ENCODE data around the gene LZIC. TPM values are rescaled to one million over a fixed set of nuclear protein-coding genes. Genes with fewer than 3 reads are reported as not detected.
A peak's percentile ranks its signal among the peaks of the same experiment; 100 is the strongest.

Gene LZIC
- total RNA-seq, 4 donors from 2014 or later: 9.4 to 21.7 (median 19.4) TPM

DNA sequence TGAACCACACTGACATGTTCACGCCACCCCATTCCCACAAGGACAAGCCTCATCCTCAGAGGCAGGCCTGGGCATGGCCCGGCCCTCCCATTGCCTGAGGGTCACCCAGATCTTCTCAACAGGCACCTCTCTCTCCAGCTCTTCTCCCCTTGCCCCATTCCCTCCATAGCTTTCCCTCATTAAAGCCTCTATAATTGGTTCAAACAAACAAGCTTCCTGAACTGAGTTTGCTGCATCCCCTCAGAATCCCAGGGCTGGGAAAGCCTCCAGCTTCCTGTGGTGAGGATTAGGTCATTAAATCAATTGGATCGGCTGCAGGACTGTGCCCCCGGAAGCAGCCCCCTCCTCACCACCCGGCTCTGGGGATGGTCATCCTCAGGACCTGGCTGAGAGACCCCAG lies 52.0 kb downstream of the LZIC start:
- Histone ChIP-seq H3K36me3 (no peaks in the 10 kb centered on the region), H3K27me3 (no peaks in the 10 kb centered on the region), H3K27ac (peak overlapping the region in 3 of 4 donors; percentile 60 to 73 (median 68)), H3K4me1 (peaks cover 16 to 24% of the 10 kb centered on the region in 2 donors), H3K4me3 (no peak overlapping the region), H3K9me3 (no peaks in the 10 kb centered on the region)
- intact Hi-C loops (cut with DNase I; ENCODE audit: low total_unique reads) (no loop called here), in situ Hi-C loops (cut with MboI; ENCODE audit: low sequenced_read_pairs in 4 of 4) (no loop called here)
- TF ChIP-seq, protein P1, sequence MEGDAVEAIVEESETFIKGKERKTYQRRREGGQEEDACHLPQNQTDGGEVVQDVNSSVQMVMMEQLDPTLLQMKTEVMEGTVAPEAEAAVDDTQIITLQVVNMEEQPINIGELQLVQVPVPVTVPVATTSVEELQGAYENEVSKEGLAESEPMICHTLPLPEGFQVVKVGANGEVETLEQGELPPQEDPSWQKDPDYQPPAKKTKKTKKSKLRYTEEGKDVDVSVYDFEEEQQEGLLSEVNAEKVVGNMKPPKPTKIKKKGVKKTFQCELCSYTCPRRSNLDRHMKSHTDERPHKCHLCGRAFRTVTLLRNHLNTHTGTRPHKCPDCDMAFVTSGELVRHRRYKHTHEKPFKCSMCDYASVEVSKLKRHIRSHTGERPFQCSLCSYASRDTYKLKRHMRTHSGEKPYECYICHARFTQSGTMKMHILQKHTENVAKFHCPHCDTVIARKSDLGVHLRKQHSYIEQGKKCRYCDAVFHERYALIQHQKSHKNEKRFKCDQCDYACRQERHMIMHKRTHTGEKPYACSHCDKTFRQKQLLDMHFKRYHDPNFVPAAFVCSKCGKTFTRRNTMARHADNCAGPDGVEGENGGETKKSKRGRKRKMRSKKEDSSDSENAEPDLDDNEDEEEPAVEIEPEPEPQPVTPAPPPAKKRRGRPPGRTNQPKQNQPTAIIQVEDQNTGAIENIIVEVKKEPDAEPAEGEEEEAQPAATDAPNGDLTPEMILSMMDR (IDR thresholded peaks at IDR 0.05 in 4 of 5, conservative IDR thresholded peaks at IDR 0.05 in 1 of 5): no peak
- TF ChIP-seq POLR2A (IDR thresholded peaks at IDR 0.05): no peak
- no peak for ATAC-seq
- no peak for DNase-seq

DNA sequence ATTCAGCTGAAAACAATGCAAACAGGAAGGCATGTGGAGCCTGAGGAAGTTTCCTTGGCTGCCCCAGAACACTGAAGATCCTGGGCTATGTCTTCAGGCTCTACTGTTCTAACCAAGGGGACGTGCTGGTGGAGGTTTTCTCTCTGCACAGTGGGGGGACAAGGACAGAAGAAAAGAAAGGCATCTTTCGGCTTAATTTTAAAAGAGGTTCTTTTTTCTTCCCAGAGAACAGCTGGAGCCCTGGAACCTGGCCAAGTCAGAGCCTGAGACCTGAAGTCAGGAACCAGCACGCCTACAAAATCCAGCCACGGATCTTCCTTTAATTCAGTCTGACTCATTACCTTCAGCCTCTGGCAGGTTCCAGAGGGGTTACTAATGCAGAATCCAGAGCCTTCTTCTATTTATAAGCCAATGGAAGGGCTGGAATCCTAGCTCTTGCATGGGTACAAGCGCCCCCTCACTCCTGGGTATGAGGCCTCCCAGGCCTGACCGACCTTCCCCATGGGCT lies 52.9 kb downstream of the LZIC start:
- peak in 1 of 2 donors; percentile 42 for DNase-seq
- Histone ChIP-seq H3K27me3 (no peaks in the 10 kb centered on the region), H3K27ac (peak overlapping the region; percentile 55 to 73 (median 64)), H3K4me1 (peaks cover 16 to 24% of the 10 kb centered on the region in 2 donors), H3K36me3 (no peaks in the 10 kb centered on the region), H3K9me3 (no peaks in the 10 kb centered on the region), H3K4me3 (no peak overlapping the region)
- ATAC-seq: peak; percentile 83 to 85
- TF ChIP-seq POLR2A (IDR thresholded peaks at IDR 0.05): no peak
- TF ChIP-seq, protein P1 (IDR thresholded peaks at IDR 0.05 in 4 of 5, conservative IDR thresholded peaks at IDR 0.05 in 1 of 5): no peak
- intact Hi-C loops (cut with DNase I; ENCODE audit: low total_unique reads): no loop called here
- in situ Hi-C loops (cut with MboI; ENCODE audit: low sequenced_read_pairs in 4 of 4): no loop called here

DNA sequence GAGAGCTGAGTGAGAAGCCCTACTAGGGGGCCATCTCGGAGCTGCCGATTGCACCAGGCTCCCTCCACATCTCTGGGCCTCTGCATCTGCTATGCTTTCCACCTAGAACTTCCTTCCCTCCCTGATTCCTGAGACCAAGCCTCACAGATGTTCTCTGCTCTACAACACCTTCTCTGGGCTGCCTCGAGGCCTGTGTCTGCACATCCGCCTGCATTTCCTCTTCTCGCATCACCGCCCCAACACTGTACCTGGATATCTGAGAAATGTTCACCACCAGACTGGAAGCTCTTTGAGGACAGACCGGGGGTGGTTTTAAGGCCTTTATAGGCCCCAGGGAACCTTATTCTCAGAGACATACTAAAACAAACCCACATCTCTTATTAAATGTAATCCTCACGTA lies 53.8 kb downstream of the LZIC start:
- in situ Hi-C loops (cut with MboI; ENCODE audit: low sequenced_read_pairs in 4 of 4): no loop called here
- no peaks in the 10 kb centered on the region for H3K36me3 ChIP-seq
- DNase-seq (no peak), ATAC-seq (no peak)
- H3K27me3 ChIP-seq: no peaks in the 10 kb centered on the region
- TF ChIP-seq, protein P1 (IDR thresholded peaks at IDR 0.05 in 4 of 5, conservative IDR thresholded peaks at IDR 0.05 in 1 of 5): no peak
- no peak for TF ChIP-seq POLR2A (IDR thresholded peaks at IDR 0.05)
- no peak overlapping the region for H3K4me3 ChIP-seq
- peak overlapping the region; percentile 55 to 73 (median 64) for H3K27ac ChIP-seq
- intact Hi-C loops (cut with DNase I; ENCODE audit: low total_unique reads): no loop called here
- peaks cover 16 to 29% of the 10 kb centered on the region in 2 donors for H3K4me1 ChIP-seq
- H3K9me3 ChIP-seq: no peaks in the 10 kb centered on the region

DNA sequence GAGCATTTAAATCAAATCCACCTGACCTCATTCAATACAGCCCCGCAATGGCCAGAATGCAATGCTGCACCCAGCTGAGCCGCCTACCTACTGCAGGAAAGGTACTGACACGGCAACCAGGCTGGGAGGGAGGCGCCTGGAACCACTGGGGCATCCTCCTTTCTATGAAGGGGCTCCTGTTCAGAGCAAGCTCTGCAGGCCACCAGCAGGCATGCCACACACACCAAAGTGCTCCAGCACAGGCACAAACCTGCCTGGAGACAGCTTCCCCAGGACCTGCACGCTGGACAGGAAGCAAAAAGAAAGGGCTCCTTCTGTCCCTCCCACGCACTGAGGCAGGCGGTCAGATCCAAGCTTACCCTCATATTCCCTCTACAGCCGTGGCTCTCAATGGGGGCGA lies 54.3 kb downstream of the LZIC start:
- intact Hi-C loops (cut with DNase I; ENCODE audit: low total_unique reads) (no loop called here), in situ Hi-C loops (cut with MboI; ENCODE audit: low sequenced_read_pairs in 4 of 4) (no loop called here)
- Histone ChIP-seq H3K27me3 (no peaks in the 10 kb centered on the region), H3K4me3 (no peak overlapping the region), H3K27ac (peak overlapping the region in 3 of 4 donors; percentile 60 to 73 (median 68)), H3K4me1 (peaks cover 16 to 32% of the 10 kb centered on the region in 2 donors), H3K36me3 (no peaks in the 10 kb centered on the region), H3K9me3 (no peaks in the 10 kb centered on the region)
- DNase-seq: no peak
- no peak for ATAC-seq
- no peak for TF ChIP-seq POLR2A (IDR thresholded peaks at IDR 0.05)
- TF ChIP-seq, protein P1 (IDR thresholded peaks at IDR 0.05 in 4 of 5, conservative IDR thresholded peaks at IDR 0.05 in 1 of 5): no peak

DNA sequence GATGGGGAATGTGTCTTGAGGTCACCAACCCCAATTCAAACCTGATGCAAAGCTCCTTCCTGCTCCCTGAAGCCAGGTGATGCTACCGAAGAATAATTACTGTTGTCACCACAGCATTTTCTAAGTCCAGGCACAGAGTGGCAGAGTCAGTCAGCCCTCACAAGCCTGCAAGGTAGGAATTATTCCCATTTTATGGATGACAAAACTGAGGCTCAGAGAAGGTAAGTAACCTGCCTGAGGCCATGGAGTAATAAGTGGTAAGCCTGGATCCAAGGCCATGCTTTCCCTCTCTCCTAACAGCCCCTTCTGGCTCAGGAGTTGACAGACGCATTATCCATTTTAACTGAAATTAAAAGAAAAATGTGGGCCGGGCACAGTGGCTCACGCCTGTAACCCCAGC lies 56.1 kb downstream of the LZIC start:
- H3K9me3 ChIP-seq: no peaks in the 10 kb centered on the region
- TF ChIP-seq, protein P1 (IDR thresholded peaks at IDR 0.05 in 4 of 5, conservative IDR thresholded peaks at IDR 0.05 in 1 of 5): no peak
- no peak for TF ChIP-seq POLR2A (IDR thresholded peaks at IDR 0.05)
- no peaks in the 10 kb centered on the region for H3K36me3 ChIP-seq
- ATAC-seq: no peak
- in situ Hi-C loops (cut with MboI; ENCODE audit: low sequenced_read_pairs in 4 of 4) (no loop called here), intact Hi-C loops (cut with DNase I; ENCODE audit: low total_unique reads) (no loop called here)
- H3K4me3 ChIP-seq: no peak overlapping the region
- H3K27me3 ChIP-seq: no peaks in the 10 kb centered on the region
- peaks cover 16 to 32% of the 10 kb centered on the region in 2 donors for H3K4me1 ChIP-seq
- no peak for DNase-seq
- H3K27ac ChIP-seq: peak overlapping the region in 1 of 4 donors; percentile 7
